Gastrocnemius medialis (tissue), 4 donors: ENCODE data around the gene EPHB6.

Source experiments
- CTCF ChIP-seq, 5 experiments: fragments of 450-650 bp in 3 of 5; fragments of 200-600 bp in 2 of 5; sonication (generic) in 2 of 5; IDR thresholded peaks in 4 of 5; conservative IDR thresholded peaks in 1 of 5; 1 replicate in 4 of 5; 2 replicates in 1 of 5; pipeline ENCODE4 v1.5.1; 2016 to 2019; ENCODE audit warnings: antibody characterized with exemption in 5 of 5, mild to moderate bottlenecking in 3 of 5, moderate library complexity in 3 of 5
- POLR2A ChIP-seq, 2 donors: fragments of 450-650 bp; IDR thresholded peaks; one replicate each; pipeline ENCODE4 v1.6.1; 2017; ENCODE audit warnings: antibody characterized with exemption in 2 of 2, mild to moderate bottlenecking in 2 of 2, moderate library complexity in 2 of 2

- peak; percentile 13 to 50 (median 31) for TF ChIP-seq CTCF (IDR thresholded peaks at IDR 0.05 in 4 of 5, conservative IDR thresholded peaks at IDR 0.05 in 1 of 5)
- TF ChIP-seq POLR2A (IDR thresholded peaks at IDR 0.05): no peak
Observed at GRCh38 chr7:142880876-142881505, 26.1 kb downstream of the EPHB6 start.
